Transverse colon (tissue), 4 donors: Measurements from ENCODE around the gene ZCCHC7. TPM values are rescaled to one million over a fixed set of nuclear protein-coding genes. Genes with fewer than 3 reads are reported as not detected.
A peak's percentile ranks its signal among the peaks of the same experiment; 100 is the strongest.
"Not testable (repeated sequence)": the region's sequence is repeated elsewhere in the genome, so short reads cannot be mapped to it uniquely, and the experiment has no call there.

Experiments used
- DNase-seq: peaks from one replicate; pipeline ENCODE4 v3.0.0-alpha.2; 2019
- H3K27ac ChIP-seq, 4 donors: fragments of 200-600 bp; sonication (generic); 2 replicates each; pipeline ENCODE4 v1.5.1; 2016 to 2018; ENCODE audit warnings: inconsistent platforms in 4 of 4
- H3K27me3 ChIP-seq: fragments of 200-600 bp; sonication (generic); 2 replicates; pipeline ENCODE4 v1.5.1; 2017; ENCODE audit warnings: inconsistent platforms
- H3K36me3 ChIP-seq, 4 donors: fragments of 200-600 bp; sonication (generic); 2 replicates each; pipeline ENCODE4 v1.5.1; 2017 to 2019; ENCODE audit warnings: inconsistent platforms in 4 of 4
- H3K4me1 ChIP-seq, 4 donors: fragments of 200-600 bp; sonication (generic); 2 replicates each; pipeline ENCODE4 v1.5.1; 2017 to 2020; ENCODE audit warnings: inconsistent platforms in 4 of 4
- H3K4me3 ChIP-seq, 4 donors: fragments of 200-600 bp; sonication (generic); 1 replicate in 1 of 4; 2 replicates in 3 of 4; pipeline versions ENCODE4 v1.5.1 to v1.6.1; 2017 to 2019; ENCODE audit warnings: inconsistent platforms in 4 of 4
- H3K9me3 ChIP-seq, 2 donors: fragments of 200-600 bp; sonication (generic); 2 replicates each; pipeline ENCODE4 v1.5.1; 2017 to 2019; ENCODE audit warnings: inconsistent platforms in 2 of 2
- CTCF ChIP-seq, 5 experiments: fragments of 200-600 bp in 3 of 5; fragments of 450-650 bp in 2 of 5; sonication (generic) in 3 of 5; IDR thresholded peaks; 1 replicate in 2 of 5; 2 replicates in 3 of 5; pipeline ENCODE4 v1.5.1; 2016 to 2017; ENCODE audit warnings: antibody characterized with exemption in 5 of 5, inconsistent platforms in 3 of 5, mild to moderate bottlenecking in 2 of 5, moderate library complexity in 1 of 5
- EP300 ChIP-seq: sonication (generic); formaldehyde crosslinking; IDR thresholded peaks from one replicate; pipeline ENCODE4 v1.6.1; 2017; ENCODE audit warnings: antibody characterized with exemption, low read depth
- POLR2A ChIP-seq: fragments of 450-650 bp; IDR thresholded peaks from one replicate; pipeline ENCODE4 v1.6.1; 2016; ENCODE audit warnings: antibody characterized with exemption, mild to moderate bottlenecking, moderate library complexity
- POLR2AphosphoS5 ChIP-seq, 3 donors: sonication (generic); formaldehyde crosslinking; IDR thresholded peaks; one replicate each; pipeline ENCODE4 v1.6.1; 2016; ENCODE audit warnings: antibody characterized with exemption in 3 of 3
- WGBS, 2 donors: methylation state at CpG; one replicate each; pipeline ENCODE4 v1.1.5; 2018; ENCODE audit warnings: low coverage in 1 of 2; 5-methylcytosine and 5-hydroxymethylcytosine counted together
- in situ Hi-C, 4 donors: fragments of 200-750 bp; cut with MboI; loops; one replicate each; pipeline versions ENCODE4 v1.15.0 to v1.15.1; 2017; ENCODE audit warnings: low sequenced_read_pairs in 3 of 4, low pct_ligation_motif_present in 1 of 4, low pct_unique_long_range_greater_than_20kb in 1 of 4
- intact Hi-C: fragments of 100-400 bp; cut with DNase I; formaldehyde crosslinking; loops from one replicate; pipeline ENCODE4 v1.15.1; 2023; ENCODE audit warnings: low total_unique reads
- total RNA-seq, 4 donors: library from RNA; depleted of rRNA; stranded (reverse); fragments of >200 nt; gene quantifications; one replicate each; pipeline ENCODE4 v1.1.0, GENCODE V29; 2016

The ZCCHC7 gene
- total RNA-seq, 4 donors from 2014 or later = 13.2 to 43.0 (median 16.5) TPM

- in situ Hi-C loops = loop anchor here in 1 of 4 donors (25.0 kb wide), 1 partner anchor 103 kb away; no protein-coding TSS in a partner anchor
- no peak overlapping the region for H3K4me3 ChIP-seq
- H3K27me3 ChIP-seq = no peaks in the 10 kb centered on the region
- H3K4me1 ChIP-seq = peaks cover 0 to 14% (median 6%) of the 10 kb centered on the region in 4 donors
- intact Hi-C loops = no loop called here
- H3K9me3 ChIP-seq = no peaks in the 10 kb centered on the region
- no peak for DNase-seq
- 86 to 89% methylated on average over 7 of the region's 7 CpGs for WGBS, 2 donors
- TF ChIP-seq EP300 (no peak), CTCF (IDR thresholded peaks at IDR 0.05) (no peak), POLR2AphosphoS5 (IDR thresholded peaks at IDR 0.05) (no peak), POLR2A (no peak)
- H3K36me3 ChIP-seq = no peaks in the 10 kb centered on the region
- H3K27ac ChIP-seq = no peak overlapping the region
Measured at GRCh38 chr9:37290366-37290939, 170.1 kb downstream of the ZCCHC7 start.

- in situ Hi-C loops = loop anchor here in 1 of 4 donors (25.0 kb wide), 1 partner anchor 104 kb away; no protein-coding TSS in a partner anchor
- H3K4me3 ChIP-seq = no peak overlapping the region
- no peaks in the 10 kb centered on the region for H3K36me3 ChIP-seq
- DNase-seq = no peak
- peaks cover 0 to 14% (median 6%) of the 10 kb centered on the region in 4 donors for H3K4me1 ChIP-seq
- intact Hi-C loops = no loop called here
- peak in 1 of 3 donors; percentile 23 for TF ChIP-seq POLR2AphosphoS5 (IDR thresholded peaks at IDR 0.05)
- no peak for TF ChIP-seq POLR2A
- H3K9me3 ChIP-seq = no peaks in the 10 kb centered on the region
- WGBS, 2 donors = 58 to 66% methylated on average over 2 of the region's 2 CpGs
- H3K27ac ChIP-seq = no peak overlapping the region
- no peaks in the 10 kb centered on the region for H3K27me3 ChIP-seq
Measured at GRCh38 chr9:37290940-37291485, 170.6 kb downstream of the ZCCHC7 start.

- in situ Hi-C loops = loop anchor here in 1 of 4 donors (25.0 kb wide), 1 partner anchor 104 kb away; no protein-coding TSS in a partner anchor
- H3K4me3 ChIP-seq, intact Hi-C loops, H3K27me3 ChIP-seq, H3K9me3 ChIP-seq, DNase-seq, H3K36me3 ChIP-seq, H3K27ac ChIP-seq: not testable (repeated sequence)
- peaks cover 0 to 14% (median 6%) of the 10 kb centered on the region in 4 donors for H3K4me1 ChIP-seq
- 96% methylated on average over 6 to 10 of the region's 10 CpGs for WGBS, 2 donors
Measured at GRCh38 chr9:37291612-37292238, 171.4 kb downstream of the ZCCHC7 start.

GRCh38 chr9:37292896-37293295 lies 172.5 kb downstream of the ZCCHC7 start:
- Histone ChIP-seq H3K9me3 (no peaks in the 10 kb centered on the region), H3K36me3 (no peaks in the 10 kb centered on the region), H3K4me1 (peaks cover 0 to 11% (median 6%) of the 10 kb centered on the region in 4 donors), H3K27me3 (no peaks in the 10 kb centered on the region), H3K4me3 (no peak overlapping the region), H3K27ac (no peak overlapping the region)
- in situ Hi-C loops = loop anchor here in 1 of 4 donors (25.0 kb wide), 1 partner anchor 106 kb away; no protein-coding TSS in a partner anchor
- no peak for TF ChIP-seq POLR2AphosphoS5 (IDR thresholded peaks at IDR 0.05)
- intact Hi-C loops = no loop called here
- DNase-seq = no peak

GRCh38 chr9:37293664-37294524 lies 173.5 kb downstream of the ZCCHC7 start:
- no peak for TF ChIP-seq CTCF (IDR thresholded peaks at IDR 0.05)
- TF ChIP-seq EP300 = no peak
- TF ChIP-seq POLR2AphosphoS5 (IDR thresholded peaks at IDR 0.05) = no peak
- no peak for TF ChIP-seq POLR2A
- in situ Hi-C loops (loop anchor here in 1 of 4 donors (25.0 kb wide), 1 partner anchor 107 kb away; no protein-coding TSS in a partner anchor), intact Hi-C loops (no loop called here)
- Histone ChIP-seq H3K27me3 (no peaks in the 10 kb centered on the region), H3K4me3 (no peak overlapping the region), H3K27ac (no peak overlapping the region), H3K36me3 (no peaks in the 10 kb centered on the region), H3K9me3 (no peaks in the 10 kb centered on the region), H3K4me1 (peaks cover 0 to 11% (median 6%) of the 10 kb centered on the region in 4 donors)
- WGBS, 2 donors = 55 to 65% methylated on average over 2 to 3 of the region's 3 CpGs
- DNase-seq = no peak
